Measurements from ENCODE around the gene BLM. TPM values are rescaled to one million over a fixed set of nuclear protein-coding genes. Genes with fewer than 3 reads are reported as not detected.
"Not testable (repeated sequence)": the region's sequence is repeated elsewhere in the genome, so short reads cannot be mapped to it uniquely, and the experiment has no call there.

BLM gene
- total and polyA plus RNA-seq, 8 donors: 3.7 to 13.1 (median 8.7) TPM

DNA sequence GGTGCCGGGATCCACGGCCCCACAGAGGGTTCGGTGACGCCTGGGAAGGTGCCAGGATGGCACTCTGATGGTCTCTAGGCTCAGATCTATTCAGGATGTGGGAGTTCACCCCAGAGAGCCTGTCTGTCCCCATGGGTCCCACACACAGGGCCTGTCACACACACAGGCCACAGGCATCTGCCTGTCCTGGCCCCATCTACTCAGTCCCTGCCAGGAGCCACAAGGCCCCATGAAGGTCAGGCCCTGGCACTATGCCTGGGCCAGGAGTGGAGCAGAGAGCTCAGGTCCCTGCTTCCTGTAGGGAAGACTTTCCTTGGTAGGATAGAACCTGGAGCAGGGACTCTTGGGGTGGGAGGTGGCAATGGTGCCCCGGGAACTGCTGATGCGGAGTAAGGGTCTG, 102.2 kb downstream of the BLM start:
- Histone ChIP-seq H3K27ac (no peak overlapping the region), H3K9me3 (no peaks in the 10 kb centered on the region), H3K4me3 (no peak overlapping the region), H3K36me3 (no peaks in the 10 kb centered on the region), H3K27me3 (no peaks in the 10 kb centered on the region), H3K4me1 (peaks cover 0 to 30% of the 10 kb centered on the region in 2 donors)
- DNase-seq (no peak), ATAC-seq (no peak)
- TF ChIP-seq, protein P1, sequence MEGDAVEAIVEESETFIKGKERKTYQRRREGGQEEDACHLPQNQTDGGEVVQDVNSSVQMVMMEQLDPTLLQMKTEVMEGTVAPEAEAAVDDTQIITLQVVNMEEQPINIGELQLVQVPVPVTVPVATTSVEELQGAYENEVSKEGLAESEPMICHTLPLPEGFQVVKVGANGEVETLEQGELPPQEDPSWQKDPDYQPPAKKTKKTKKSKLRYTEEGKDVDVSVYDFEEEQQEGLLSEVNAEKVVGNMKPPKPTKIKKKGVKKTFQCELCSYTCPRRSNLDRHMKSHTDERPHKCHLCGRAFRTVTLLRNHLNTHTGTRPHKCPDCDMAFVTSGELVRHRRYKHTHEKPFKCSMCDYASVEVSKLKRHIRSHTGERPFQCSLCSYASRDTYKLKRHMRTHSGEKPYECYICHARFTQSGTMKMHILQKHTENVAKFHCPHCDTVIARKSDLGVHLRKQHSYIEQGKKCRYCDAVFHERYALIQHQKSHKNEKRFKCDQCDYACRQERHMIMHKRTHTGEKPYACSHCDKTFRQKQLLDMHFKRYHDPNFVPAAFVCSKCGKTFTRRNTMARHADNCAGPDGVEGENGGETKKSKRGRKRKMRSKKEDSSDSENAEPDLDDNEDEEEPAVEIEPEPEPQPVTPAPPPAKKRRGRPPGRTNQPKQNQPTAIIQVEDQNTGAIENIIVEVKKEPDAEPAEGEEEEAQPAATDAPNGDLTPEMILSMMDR (IDR thresholded peaks at IDR 0.05): no peak
- intact Hi-C loops (cut with DNase I): no loop called here

GRCh38 chr15:90819850-90820249, 102.7 kb downstream of the BLM start:
- ATAC-seq: no peak
- no peak overlapping the region for H3K27ac ChIP-seq

GRCh38 chr15:90820481-90820880, 103.3 kb downstream of the BLM start:
- no peak for ATAC-seq
- TF ChIP-seq, protein P1 (IDR thresholded peaks at IDR 0.05): no peak
- H3K27ac ChIP-seq: no peak overlapping the region

More at GRCh38 chr15:90819850-90820249, 102.7 kb downstream of the BLM start:
- DNase-seq: peak in 1 of 4 donors; percentile 73
- no peaks in the 10 kb centered on the region for H3K9me3 ChIP-seq
- intact Hi-C loops (cut with DNase I): no loop called here
- H3K4me3 ChIP-seq: no peak overlapping the region
- H3K36me3 ChIP-seq: no peaks in the 10 kb centered on the region
- no peaks in the 10 kb centered on the region for H3K27me3 ChIP-seq
- peaks cover 0 to 32% of the 10 kb centered on the region in 2 donors for H3K4me1 ChIP-seq
- TF ChIP-seq, protein P1 (IDR thresholded peaks at IDR 0.05): no peak

GRCh38 chr15:90822204-90822955, 105.2 kb downstream of the BLM start:
- DNase-seq: no peak
- H3K27ac ChIP-seq: no peak overlapping the region
- H3K36me3 ChIP-seq: no peaks in the 10 kb centered on the region
- no peak overlapping the region for H3K4me3 ChIP-seq
- peaks cover 0 to 30% of the 10 kb centered on the region in 2 donors for H3K4me1 ChIP-seq
- H3K9me3 ChIP-seq: no peaks in the 10 kb centered on the region
- TF ChIP-seq, protein P1 (IDR thresholded peaks at IDR 0.05): no peak
- intact Hi-C loops (cut with DNase I): no loop called here
- ATAC-seq: no peak
- no peaks in the 10 kb centered on the region for H3K27me3 ChIP-seq

More at GRCh38 chr15:90820481-90820880, 103.3 kb downstream of the BLM start:
- DNase-seq: peak in 1 of 4 donors; percentile 71
- intact Hi-C loops (cut with DNase I): no loop called here
- H3K27me3 ChIP-seq: no peaks in the 10 kb centered on the region
- H3K9me3 ChIP-seq: no peaks in the 10 kb centered on the region
- no peaks in the 10 kb centered on the region for H3K36me3 ChIP-seq
- H3K4me1 ChIP-seq: peaks cover 0 to 32% of the 10 kb centered on the region in 2 donors
- H3K4me3 ChIP-seq: no peak overlapping the region

GRCh38 chr15:90823455-90823974, 106.4 kb downstream of the BLM start:
- no peaks in the 10 kb centered on the region for H3K27me3 ChIP-seq
- no peak for ATAC-seq
- H3K4me1 ChIP-seq: peaks cover 0 to 21% of the 10 kb centered on the region in 2 donors
- DNase-seq: no peak
- H3K36me3 ChIP-seq: no peaks in the 10 kb centered on the region
- intact Hi-C loops (cut with DNase I): no loop called here
- no peak overlapping the region for H3K27ac ChIP-seq
- TF ChIP-seq, protein P1 (IDR thresholded peaks at IDR 0.05): no peak
- H3K9me3 ChIP-seq: no peaks in the 10 kb centered on the region
- H3K4me3 ChIP-seq: no peak overlapping the region

DNA sequence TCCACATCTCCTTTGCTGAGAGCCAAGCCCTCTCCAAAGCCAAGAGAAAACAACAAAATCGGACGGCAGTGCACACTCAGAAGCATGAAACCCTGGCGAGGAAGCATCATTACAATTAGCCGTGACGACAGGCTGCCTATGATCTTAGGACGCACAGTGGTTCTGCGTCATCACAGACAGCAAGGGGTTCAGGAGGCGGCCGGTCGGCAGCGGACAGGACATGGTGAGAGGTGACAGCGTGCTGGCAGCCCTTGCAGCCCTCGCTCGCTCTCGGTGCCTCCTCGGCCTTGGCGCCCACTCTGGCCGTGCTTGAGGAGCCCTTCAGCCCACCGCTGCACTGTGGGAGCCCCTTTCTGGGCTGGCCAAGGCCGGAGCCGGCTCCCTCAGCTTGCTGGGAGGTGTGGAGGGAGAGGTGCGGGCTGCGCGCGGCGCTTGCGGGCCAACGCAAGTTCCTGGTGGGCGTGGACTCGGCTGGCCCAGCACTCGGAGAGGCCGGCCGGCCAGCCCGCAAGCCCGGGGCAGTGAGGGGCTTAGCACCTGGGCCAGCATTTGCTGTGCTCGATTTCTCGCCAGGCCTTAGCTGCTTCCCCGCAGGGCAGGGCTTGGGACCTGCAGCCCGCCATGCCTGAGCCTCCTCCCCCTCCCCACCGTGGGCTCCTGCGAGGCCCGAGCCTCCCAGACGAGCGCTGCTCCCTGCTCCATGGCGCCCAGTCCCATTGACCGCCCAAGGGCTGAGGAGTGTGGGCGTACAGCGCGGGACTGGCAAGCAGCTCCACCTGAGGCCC, 108.2 kb downstream of the BLM start:
- ATAC-seq; H3K36me3 ChIP-seq; H3K9me3 ChIP-seq; H3K27ac ChIP-seq; intact Hi-C loops (cut with DNase I); DNase-seq; H3K27me3 ChIP-seq; H3K4me3 ChIP-seq: not testable (repeated sequence)
- peaks cover 0 to 26% of the 10 kb centered on the region in 2 donors for H3K4me1 ChIP-seq

DNA sequence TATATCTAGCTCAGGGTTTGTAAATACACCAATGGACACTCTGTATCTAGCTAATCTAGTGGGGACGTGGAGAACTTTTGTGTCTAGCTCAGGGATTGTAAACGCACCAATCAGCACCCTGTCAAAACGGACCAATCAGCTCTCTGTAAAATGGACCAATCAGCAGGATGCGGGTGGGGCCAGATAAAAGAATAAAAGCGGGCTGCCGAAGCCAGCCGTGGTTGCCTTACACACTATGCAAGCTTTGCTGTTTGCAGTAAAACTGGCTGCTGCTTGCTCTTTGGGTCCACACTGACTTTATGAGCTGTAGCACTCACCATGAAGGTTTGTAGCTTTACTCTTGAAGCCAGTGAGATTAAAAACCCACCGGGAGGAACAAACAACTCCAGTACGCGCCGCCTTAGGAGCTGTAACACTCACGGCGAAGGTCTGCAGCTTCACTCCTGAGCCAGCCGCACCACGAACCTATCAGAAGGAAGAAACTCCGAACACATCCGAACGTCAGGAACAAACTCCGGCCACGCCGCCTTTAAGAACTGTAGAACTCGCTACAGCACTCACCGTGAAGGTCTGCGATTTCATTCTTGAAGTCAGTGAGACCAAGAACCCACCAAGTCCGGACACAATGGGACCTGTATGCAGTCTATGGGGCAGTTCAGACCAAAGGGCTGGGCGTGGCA, 109.2 kb downstream of the BLM start:
- H3K4me1 ChIP-seq: peaks cover 0 to 36% of the 10 kb centered on the region in 2 donors
- H3K4me3 ChIP-seq; H3K27me3 ChIP-seq; H3K36me3 ChIP-seq; H3K9me3 ChIP-seq; H3K27ac ChIP-seq; intact Hi-C loops (cut with DNase I); DNase-seq; ATAC-seq: not testable (repeated sequence)
